ENCODE data around the gene KHDC1L.
"Not testable (repeated sequence)": the region's sequence is repeated elsewhere in the genome, so short reads cannot be mapped to it uniquely, and the experiment has no call there.

KHDC1L gene, protein sequence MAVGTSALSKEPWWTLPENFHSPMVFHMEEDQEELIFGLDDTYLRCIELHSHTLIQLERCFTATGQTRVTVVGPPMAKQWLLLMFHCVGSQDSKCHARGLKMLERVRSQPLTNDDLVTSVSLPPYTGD
- 0 reads per million in 2 donors for total RNA-seq

DNA sequence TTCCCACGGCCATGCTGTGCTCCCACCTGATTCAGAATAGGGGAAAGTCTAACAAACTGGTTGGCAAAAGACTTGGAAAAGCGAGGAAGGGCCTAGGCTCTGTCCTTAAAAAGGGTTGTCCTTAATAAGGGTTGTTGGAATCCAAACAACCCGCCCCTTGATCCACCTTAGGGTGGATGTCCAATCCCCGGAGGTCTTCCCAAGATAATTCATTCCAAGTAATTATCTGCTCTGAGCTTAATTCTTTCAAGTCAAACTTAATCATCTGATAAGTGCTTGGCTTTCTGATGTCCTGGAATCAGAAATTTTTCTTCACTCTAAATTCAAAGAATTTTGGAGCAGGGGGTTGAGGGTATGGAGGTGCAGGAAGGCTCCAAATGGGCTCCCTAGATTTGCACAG, at the start of gene KHDC1L:
Gene KHDC1L, minus strand, starts transcription at position 101 of the 400 bp plus-strand sequence. Its CDS starts 88 bp downstream, at position 13.
- no peak for DNase-seq

DNA sequence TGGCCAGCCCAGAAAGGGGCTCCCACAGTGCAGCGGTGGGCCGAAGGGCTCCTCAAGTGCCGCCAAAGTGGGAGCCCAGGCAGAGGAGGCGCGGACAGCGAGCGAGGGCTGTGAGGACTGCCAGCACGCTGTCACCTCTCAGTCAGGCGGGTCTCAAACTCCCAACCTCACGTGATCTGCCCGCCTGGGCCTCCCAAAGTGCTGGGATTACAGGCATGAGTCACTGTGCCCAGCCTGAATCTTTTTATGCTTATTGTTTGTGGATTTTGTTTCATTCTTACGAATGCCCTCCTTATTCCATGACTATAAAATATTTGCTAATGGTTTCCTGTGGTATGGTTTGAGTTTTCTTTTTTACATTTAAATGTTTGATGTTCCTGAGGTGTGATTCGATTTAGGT, 44.0 kb upstream of the KHDC1L start:
- not testable (repeated sequence) for DNase-seq

DNA sequence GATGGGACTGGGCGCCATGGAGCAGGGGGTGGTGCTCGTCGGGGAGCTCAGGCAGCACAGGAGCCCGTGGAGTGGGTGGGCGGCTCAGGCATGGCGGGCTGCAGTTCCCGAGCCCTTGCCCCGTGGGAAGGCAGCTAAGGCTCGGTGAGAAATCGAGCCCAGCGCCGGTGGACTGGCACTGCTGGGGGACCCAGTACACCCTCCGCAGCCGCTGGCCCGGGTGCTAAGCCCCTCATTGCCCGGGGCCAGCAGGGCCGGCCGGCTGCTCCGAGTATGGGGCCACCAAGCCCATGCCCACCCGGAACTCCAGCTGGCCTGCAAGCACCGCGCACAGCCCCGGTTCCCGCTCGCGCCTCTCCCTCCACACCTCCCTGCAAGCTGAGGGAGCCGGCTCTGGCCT, 43.6 kb upstream of the KHDC1L start:
- DNase-seq, result not testable (repeated sequence)

DNA sequence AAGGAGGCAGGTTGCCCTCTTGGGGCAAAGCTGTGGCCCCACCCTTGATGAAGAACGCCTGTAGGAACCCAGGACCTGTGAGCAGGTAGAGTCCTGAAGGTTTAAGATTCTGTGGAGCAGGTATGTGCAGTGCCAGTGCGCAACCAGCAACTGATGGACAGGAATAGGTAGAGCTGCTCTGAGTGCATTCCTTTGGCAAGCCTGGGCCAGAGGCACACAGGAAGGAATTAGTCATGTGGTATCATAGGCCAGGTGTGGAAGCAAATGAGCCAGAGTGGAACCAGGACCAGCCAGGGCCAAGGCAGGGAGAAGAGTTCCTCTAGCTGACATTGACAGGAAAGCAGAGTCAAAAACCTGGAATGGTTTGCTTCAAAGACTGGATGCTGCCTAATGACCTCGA, 39.1 kb upstream of the KHDC1L start:
- DNase-seq, result no peak

DNA sequence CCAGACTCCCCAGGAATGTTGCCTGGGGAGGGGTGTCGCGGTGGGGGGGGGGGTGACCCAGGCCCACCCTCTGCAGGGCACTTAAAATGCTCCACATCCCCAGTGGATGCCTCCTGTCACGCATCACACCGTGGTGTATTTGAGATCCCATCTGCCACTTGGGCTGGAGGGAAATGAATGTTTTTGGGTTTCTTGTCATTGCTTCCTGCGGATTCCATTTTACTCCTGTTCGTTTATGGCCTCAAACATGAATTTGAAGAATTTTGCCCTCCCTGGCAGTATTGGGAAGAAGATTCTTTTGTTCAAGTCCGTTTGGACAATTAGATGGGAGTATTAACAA, 38.2 kb upstream of the KHDC1L start:
- DNase-seq, result peak in 1 of 5 experiments; percentile 19

DNA sequence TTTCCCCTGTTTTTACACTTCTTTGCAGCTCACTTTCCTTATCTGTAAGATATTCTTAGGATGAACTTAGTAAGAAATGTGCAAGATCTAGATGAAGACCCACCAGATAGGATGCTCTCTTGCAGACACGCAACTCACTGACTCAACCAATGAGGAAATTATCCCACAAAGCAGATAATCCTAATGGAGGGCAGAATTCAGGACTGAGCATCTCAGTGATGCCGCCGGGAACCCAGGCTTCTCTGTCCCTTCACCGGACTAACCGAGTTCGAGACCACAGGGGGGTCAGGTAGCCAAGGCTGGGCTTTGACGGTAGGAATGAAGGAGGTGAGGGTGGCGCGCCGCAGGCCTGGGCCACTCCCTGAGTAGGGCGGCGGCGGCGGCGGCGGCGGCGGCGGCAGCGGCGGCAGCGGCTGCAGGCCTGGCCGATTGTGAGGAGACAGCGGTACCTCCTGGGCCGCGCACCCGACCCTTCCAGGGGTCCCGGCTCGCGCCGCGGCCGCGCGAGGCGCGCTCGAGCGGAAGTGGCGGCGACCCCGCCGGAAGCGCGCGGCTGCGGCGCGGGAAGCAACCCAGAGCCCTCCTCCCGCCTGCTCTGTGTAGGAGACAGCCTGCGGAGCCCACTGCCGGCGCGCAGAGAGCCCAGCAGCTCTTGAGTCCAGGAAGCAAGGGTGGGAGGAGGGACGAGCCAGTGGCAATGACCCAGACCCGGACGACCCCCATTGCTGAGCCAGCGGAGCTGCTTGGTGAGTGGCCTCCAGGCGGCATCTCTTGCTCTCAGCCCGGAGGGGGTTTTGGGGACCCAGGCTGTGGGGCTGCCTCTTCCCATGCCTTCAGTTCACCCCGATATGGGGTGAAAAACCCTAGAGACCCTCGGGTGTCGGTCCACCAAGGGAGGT, 37.6 kb upstream of the KHDC1L start, which contains the start of gene KHDC1:
Gene KHDC1, minus strand, starts transcription at position 526 of the 899 bp plus-strand sequence. CDS start 20,679 bp downstream, outside the sequence.
- DNase-seq, result peak; percentile 28 to 83 (median 35)

DNA sequence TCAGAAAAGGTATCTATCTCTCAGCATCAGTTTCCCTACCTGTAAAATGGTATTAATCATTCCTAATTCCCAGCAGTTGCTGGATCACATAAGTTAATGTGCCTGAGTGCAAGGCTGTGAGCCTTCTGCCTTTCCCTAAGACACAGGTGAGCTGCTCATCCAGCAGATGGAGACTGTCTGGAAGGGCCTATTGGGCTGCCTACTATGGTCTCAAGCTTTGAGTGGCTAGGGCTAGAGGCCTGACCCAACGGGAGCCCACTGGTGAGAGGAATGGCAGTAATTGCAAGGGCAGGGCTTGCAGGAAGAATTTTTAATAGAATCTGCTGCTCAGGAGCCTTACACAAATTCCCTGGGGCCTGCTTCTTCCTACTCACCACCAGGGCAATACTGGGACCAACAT, 33.4 kb upstream of the KHDC1L start:
- no peak for DNase-seq

DNA sequence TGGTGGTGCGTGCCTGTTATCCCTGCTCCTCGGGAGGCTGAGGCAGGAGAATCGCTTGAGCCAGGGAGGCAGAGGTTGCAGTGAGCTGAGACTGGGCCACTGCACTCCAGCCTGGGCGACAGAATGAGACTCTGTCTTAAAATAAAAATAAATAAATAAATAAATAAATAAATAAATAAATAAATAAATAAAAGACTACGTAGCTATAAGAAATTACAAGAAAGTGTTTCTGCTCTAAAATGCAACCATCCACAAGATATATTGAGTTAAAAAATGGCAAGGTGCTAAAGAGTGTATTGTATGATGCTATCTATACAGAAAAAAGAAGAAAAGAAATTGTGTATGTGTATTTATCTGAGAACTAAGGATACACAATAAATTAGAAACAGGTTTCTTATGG, 29.0 kb upstream of the KHDC1L start:
- not testable (repeated sequence) for DNase-seq

DNA sequence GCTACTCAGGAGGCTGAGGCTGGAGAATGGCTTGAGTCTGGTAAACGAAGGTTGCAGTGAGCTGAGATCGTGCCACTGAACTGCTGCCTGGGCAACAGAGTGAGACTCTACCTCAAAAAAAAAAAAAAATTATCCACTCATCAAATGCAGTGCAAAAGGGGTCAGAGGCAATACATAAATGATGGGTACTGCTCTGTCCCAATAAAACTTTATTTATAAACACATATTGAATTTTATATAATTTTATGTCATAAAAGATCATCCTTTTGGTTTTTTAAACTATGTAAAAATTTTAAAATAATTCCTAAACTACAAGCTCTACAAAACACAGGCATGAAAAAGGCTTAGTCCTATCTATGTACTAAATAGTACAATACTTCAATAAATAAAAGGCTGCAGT, 27.4 kb upstream of the KHDC1L start:
- DNase-seq, result no peak

DNA sequence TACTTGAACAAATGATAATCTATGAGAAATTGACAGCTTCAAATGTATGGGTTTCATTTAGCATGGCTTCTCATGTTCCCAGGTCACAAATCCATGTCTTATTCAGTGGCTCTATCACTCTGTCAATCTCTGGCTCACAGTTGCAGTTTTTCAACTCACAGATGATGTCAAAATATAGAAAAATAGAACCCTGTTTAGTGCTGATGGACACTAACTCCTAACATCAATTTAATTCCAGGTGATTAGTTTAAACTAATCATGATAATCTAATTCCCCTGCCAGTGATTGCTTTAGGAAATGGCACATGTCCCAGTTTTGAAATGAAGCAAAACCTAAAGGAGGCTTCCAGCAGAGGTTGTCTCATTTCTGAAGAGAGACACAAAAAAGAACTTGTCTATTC, 24.7 kb upstream of the KHDC1L start:
- no peak for DNase-seq

DNA sequence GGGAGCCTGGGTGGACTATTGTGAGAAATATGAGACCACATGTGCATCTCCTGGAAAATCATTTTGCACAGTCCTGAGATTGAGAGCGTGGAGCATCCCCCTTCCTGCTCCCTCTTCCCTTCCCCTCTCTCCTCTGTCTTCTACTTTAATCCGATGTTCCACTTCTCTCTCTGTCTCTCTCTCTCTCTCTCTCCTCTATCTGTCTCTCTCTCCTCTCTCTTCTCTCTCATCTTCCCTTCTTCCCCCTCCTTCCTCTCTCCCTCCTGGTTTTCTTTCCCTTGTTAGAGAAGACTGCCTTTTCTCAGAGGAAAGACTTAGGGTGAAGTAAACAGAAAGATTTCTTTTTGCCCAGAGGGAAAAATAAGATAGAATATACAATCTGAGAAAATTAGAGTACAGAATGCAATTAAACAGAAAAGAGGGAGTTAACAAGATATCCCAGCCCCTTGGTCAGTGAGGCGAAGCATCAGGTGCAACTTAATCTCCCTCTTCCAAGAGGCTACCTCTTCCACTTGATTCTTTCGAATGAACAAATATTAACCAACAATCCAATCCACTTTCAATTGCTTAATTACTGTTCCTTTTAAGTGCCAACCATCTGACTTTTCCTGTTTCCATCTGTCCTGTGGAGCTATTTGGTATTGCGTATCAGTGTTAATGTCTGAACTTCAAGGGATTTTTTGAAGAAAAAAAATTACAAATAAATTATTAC, 23.1 kb upstream of the KHDC1L start:
- DNase-seq, result no peak

DNA sequence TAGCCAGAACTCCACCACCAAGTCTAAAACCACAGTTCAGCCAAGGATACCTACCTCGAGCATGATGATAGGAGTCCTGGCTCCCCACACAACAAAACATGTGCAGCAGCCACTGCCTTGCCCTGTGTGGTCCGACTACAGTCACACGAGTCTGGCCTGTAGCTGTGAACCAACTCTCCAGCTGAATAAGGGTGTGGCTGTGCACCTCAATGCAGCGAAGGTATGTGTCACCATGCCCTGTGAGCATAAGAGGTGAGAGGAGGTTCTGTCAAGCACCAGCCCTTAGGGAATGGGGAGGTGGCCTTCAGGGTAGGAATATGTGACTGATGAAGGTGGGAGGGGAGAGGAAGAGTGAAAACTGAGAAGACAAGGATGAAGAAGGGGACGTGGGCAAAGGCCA, 16.7 kb upstream of the KHDC1L start:
- no peak for DNase-seq

DNA sequence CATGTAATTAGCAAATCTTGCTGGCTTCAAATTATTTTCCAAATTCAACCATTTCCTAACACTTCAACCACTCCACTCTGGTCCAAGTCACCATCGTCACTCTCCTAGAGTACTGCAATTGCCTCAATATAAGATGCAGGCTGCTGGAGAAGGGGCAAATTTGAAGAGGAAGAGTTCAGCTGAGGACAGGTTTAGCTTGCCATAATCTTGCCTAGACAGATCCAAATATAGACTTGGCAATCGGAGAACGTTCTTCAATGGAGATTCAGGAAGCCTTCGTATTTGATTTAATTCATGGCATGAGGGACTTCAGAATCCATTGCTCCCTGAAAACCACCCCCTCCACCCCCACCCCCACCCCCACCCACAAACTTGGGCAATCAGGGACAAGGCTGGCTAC, 15.4 kb upstream of the KHDC1L start:
- DNase-seq, result no peak

DNA sequence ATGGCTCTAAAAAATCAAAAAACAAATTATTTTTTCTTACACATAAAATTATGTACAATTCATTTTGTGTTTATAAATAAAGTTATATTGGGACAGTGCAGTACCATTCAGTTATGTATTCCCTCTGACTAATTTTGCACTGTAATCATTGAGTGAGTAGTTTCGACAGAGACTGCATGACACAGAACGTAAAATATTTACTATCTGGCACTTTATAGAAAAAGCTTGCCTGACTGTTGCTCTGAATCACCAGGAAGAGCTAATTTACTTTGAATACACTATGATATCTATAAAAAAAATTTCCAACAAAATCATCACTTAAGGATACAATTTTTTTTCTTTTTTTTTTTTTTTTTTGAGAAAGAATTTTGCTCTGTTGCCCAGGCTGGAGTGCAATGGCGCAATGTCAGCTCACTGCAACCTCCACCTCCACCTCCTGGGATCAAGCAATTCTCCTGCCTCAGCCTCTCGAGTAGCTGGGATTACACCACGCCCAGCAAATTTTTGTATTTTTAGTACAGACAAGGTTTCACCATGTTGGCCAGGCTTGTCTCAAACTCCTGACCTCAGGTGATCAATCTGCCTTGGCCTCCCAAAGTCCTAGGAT, 11.0 kb upstream of the KHDC1L start:
- DNase-seq, result no peak

DNA sequence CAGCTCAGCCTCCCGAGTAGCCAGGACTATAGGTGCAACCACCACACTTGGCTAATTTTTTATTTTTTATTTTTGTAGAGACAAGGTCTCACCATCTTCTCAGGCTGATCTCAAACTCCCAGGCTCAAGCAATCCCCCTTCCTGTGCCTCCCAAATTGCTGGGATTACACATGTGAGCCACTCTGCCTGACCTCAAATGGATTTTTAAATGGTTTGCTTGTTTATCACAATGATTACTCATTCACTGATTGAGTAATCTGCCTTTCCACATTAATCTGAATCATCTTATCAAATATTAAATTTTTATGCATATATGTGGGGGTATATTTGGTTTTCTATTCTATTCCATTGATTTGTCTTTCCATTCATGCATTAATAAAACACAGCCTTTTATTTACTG, 9.4 kb upstream of the KHDC1L start:
- DNase-seq, result no peak

DNA sequence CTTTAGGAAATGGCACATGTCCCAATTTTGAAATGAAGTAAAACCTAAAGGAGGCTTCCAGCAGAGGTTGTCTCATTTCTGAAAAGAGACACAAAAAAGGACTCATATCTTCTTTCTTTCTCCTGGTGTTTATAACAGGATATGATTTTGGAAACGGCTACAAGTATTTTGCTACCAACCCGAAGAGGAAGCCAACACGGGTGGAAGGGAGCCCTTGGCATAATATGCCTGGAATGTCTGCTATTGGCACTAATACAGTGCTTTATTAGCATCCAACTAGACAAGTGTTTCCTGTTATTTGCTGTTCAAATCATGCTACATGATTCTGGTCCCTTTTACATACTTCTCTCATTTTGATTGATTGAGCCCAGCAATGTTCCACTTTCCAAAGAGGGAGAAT, 8.7 kb upstream of the KHDC1L start:
- not testable (repeated sequence) for DNase-seq

DNA sequence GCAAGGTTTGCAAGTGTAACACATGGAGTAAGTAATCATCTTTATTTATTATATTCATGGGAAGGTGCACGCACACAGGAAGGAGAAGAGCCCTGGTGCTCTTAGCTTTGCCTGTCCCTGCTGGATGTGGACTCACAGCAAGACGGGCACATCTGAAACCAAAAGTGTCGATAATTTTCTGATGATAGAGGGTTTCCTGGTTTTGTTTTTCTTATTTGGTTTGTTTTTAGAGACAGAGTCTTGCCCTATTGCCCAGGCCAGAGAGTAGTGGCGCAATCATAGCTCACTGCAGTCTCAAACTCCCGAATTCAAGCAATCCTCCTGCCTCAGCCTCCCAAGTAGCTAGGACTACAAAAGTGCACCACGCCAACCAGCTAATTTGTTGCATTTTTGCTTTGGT, 7.8 kb upstream of the KHDC1L start:
- no peak for DNase-seq

DNA sequence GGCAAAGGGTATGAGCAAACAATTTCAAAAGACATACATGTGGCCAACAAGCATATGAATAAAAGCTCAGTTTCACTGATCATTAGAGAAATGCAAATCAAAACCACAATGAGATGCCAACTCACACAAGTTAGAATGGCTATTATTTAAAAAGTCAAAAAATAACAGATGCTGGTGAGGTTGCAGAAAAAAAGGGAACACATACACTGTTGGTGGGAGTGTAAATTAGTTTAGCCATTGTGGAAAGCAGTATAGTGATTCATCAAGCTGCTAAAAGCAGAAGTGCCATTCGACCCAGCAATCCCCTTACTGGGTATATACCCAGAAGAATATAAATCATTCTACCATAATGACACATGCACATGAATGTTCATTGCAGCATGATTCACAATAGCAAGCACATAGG, 6.7 kb upstream of the KHDC1L start:
- no peak for DNase-seq

DNA sequence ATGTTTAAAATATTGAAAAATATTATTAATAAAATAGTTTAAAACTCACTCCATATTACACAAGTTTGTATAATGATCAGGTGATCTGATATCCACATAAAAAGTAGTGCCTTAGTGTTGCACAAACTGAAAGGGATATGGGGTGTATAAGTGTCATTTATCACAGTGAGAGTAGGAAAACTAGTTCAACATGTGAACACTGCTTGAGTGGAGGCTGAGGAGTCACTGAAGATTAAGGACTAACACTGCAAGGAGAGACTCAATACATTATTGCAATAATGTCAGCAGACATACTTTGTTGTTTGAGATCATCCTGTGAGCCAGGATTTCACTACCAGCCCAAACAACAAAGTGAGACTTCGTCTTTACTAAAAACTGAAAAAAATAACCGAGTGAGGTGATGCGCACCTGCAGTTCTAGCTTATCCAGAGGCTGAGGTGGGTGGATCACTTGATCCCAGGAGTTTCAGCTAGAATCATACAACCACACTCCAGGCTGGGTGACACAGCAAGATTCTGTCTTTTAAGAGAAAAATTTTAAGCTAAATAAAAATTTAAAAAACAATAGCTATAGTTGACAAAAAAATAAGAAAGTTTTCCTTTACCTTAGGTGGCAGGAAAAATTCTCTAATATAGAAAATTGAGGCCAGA, 2.4 kb upstream of the KHDC1L start:
- no peak for DNase-seq

DNA sequence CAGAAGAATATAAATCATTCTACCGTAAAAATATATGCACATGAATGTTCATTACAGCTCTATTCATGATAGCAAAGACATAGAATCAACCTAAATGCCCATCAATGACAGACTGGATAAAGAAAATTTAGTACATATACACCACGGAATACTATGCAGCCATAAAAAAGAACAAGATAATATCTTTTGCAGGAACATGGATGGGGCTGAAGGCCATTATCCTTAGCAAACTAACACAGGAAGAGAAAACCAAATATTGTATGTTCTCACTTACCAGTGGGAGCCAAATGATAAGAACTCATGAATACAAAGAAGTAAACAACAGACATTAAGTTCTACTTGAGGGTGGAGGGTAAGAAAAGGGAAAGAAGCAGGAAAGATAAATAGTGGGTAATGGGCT, 8.4 kb downstream of the KHDC1L start:
- no peak for DNase-seq

DNA sequence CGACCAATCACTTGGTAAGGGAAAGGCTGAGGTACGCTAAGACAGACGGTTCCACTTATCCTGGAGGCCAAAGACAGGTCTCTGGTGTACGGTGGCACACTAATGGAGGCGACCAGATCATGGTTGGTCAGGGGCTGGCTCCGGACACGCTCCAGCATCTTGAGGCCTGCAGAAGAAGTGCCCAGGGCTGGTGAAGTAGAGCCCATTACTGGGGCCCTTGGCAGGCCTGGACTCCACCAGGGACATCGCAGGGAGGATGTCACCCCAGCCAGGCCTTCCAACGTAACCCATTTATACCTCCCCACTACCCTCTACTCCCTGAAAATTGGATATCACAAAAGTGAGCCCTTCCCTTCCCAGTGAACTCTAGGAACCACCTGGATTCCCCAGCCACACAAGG, 16.2 kb downstream of the KHDC1L start:
- DNase-seq, result no peak

DNA sequence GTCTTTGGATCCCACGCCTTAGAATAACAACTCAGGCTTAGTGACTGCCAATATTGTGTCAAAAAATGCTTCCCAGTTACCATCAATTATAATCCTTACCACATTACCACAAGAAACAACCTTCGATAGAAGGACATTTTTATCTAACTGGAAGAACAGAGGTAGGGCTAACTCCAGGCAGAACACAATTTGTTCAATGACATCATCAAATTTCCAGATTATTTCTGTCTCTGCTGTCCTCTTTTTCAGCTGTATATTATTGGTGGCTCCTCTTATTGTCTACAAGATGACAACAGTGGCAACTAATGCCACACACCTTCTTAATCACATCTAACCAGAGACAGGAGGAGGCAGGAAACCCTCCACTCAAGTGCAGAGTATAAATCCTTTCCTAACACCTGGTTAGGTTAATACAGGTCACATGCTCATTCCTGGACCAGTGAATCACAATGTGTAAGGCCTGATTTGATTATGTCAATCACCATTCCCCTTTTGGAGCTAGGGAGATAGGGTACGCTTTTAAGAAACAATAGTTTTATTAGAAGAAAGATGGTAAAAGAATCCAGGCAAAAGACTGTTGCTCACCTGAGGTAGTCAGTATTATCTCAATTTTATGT, 18.0 kb downstream of the KHDC1L start:
- DNase-seq, result no peak

All from T-helper 2 cell (primary cell).